ENCODE results near the gene TMEM191C.
"Not testable (repeated sequence)": the region's sequence is repeated elsewhere in the genome, so short reads cannot be mapped to it uniquely, and the experiment has no call there.

Gene TMEM191C

DNA sequence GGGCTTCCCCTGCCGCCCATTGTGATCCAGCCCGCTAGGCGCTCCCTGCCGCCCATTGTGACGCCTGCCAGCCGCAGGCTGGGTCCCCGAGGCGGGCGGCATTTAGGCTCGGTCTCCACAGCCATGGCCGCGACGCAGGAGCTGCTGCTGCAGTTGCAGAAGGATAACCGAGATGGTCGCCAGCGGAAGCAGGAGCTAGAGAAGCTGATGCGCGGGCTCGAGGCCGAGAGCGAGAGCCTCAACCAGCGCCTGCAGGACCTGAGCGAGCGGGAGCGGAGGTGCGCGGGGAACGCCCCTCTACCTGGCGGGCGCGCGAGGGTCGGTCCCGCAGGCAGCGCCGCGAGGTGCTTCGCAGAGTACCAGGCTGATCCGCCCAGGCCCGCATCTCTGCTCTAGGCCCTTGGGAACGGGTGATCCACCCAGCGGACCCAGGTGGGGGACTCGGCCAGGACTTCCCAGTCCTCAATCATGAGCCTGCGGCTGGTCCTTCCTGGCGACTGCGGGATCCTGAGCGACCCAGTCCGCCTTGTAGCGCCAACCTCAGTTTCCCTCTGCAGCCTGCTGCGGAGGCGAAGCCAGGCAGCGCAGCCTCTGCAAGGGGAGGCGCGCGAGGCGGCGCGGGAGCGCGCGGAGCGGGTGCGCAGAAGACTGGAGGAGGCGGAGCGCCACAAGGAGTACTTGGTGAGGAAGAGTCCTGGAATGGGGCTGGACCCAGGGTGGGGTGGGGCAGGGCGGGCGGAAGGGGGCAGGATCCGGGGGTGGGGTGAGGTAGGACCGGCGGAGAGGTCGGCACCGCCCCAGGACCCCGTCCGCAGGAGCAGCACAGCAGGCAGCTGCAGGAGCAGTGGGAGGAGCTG is at the start of gene TMEM191C:
Gene TMEM191C, plus strand, starts transcription at position 51 of the 857 bp plus-strand sequence. Its CDS starts 73 bp downstream, at position 124.
- DNase-seq, result not testable (repeated sequence)

DNA sequence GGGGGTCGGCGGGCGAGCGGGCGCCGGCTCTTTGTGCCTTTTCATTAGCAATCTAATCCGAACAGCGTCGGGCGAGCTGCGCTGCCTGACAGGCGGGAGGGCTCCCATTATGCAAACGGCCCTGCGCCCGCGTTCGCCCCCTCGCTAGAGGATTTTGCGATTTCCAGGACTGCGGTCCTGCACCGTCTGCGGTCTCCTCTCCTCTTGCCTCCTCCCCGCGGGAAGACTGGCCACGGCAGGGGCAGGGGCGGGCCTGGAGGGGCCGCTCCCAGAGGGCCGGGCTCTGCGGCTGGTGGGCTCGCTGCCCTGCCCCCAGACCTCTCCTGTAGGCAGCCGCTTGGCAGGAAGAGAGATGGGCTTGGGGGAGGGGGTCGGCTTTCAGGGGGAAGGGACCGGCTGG is 49.3 kb upstream of the TMEM191C start:
- not testable (repeated sequence) for DNase-seq

DNA sequence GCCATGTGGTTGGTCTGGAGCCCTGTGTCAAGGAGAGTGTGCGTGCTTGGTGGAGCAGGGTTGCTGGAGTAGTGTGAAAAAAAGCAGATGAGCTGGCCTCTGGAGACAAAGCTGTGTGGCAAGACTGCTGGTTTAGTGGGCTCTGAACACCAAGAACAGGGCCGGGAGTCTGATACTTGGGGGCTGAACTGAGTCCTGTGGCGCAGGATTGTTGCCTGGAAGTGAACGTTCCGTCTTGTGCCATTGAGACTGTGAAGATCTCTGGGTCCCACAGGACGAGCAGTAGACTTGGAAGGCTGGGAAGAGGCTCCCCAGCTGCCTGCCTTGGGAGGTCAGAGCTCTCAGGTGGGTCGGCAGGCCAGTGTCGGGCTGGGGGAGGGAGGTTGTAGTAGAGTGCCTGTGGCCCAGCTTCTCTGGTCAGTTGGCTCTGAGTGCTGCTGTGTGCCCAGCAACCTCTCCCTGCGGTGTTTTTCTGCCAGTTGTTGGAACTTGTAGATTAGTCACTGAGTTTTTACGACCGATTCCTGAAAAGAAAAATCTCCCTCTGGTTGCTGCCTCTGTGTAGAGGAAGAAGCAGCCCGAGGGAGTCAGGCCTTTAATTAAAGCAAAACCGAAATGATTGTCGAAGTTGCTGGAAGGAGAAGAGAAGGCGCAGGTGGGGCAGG is 48.1 kb upstream of the TMEM191C start:
- not testable (repeated sequence) for DNase-seq

DNA sequence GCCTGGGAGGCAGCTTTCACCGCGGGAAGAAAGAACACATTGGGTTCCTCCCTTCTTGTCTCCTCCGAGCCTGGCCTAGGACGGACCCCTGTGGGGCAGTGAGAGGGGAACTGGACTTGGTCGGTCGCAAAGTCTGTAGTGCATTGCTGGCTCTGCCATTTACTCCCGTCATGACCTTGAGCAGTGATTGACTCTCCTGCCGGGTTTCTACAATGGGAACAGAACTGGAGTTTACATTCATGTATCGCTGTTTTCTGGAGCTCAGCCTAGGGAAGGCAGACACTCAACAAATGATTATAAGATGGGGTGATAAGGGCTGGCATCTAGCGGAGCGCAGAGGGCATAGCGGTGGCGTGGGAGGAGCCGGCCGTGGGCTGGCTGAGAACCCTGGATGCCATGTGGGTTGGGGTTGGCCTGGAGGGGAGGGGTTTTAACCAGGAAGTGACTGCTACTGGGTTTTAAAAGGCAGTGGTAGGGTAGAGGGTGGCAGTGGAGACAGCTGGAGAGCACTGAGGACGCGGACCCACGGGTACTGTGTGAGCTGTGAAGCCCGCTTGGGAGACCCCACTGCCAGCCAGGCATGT is 46.9 kb upstream of the TMEM191C start:
- DNase-seq, result not testable (repeated sequence)

DNA sequence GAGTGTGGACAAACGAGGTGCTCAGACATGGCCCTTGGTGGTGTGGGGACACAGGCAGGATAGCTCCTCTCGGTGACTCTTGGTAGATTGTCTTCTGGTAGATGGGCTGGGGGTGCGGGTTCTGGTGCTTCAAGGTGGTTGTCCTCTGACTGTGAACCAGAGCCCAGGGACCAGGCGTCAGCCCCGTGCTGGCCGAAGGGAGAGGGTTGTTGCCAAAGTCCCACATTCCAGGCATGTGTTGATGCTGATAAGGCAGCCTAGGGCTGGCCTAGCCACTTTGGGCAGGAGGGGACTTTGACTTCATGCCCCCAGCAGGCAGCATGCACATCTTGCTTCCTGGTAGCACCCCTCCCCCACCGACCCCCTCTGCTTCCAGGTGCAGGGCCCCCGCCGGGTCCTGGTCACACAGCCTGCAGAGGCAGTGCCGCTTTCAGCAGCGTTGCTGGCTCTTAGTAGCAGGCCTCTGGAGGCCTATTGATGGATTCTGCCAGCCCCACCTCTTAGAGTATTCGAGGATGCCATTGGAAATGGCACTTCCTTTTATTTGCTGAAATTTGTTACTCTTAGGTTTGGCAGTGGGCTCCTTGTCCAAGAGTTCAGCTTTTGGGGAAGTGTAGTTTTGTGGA is 43.0 kb upstream of the TMEM191C start:
- not testable (repeated sequence) for DNase-seq

DNA sequence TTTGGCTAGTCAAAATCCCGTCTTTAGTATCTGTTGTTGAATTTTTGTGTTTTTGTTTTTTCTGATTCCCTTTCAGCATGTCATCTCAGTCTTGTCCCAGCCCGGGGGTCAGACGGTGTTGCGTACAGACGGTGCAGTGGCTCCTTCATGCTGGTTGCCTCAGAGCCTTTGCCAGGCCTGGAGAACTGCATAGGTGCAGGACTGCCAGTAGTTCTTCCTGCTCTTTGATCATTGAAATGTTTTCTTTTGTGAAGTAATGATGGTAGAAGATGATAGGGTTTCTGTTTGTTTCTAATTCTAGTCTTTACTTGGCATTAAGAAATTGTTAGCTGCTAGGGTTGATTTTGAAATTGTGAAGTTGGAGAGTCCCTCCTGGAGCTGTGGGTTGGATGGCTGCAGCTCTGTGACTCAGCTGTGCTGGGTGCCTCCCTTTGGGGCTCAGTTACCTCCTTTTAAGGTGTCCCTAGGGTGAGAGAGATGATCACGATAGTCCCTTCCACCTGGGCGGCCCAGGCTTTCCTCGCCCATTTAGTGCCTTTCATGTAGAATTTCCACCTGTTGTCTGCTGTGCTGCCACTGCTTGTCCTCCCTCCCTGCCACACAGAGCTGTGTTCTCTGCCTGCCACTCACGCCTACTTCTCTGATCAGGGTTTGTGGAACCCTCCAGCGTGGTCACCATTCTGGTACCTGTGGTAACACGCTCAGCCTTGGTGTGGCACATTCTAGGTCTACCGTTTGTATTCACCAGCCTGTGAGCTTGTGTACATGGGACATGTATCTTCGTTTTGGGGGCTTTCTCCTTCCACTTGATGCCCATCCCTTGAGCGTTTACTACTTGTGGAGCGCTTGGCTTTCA is 32.6 kb upstream of the TMEM191C start:
- not testable (repeated sequence) for DNase-seq

DNA sequence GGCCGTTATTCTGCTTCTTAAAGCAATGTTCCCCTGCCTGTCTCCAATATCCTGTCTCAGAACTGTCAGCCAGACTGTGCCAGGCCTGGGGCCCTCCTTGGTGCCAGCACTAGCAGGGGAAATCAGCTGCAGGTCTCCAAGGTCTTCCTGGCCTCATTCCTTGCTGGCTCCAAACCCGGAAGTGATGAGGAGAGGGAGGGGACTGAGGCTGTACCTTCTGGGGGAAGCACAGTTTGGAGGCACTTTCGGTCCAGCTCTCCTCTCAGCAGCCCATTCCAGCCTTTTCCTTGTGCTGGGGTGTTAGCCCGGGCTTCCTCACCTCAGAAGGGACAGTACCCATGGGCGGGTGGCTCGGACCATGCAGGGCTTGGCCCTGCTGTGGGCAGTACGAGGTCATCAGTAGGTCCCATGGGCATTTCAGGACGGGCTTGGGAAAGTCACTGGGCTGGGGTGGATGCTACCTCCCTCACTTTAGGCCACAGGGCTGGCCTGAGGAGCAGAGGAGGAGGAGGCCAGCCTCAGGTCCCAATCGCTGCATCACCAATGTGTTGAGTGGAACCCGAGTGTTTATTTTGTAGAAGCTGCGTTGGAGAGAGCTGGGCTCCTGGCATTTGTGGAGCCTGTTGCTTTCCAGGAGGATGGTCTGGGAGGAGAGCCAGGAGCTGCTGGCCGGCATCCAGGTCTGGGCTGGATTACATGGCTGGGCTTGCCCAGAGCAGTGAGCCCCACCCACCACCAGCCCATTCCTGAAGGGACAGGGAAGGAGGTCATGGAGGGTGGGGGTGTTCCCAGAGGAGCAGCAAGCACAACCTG is 31.0 kb upstream of the TMEM191C start:
- not testable (repeated sequence) for DNase-seq

DNA sequence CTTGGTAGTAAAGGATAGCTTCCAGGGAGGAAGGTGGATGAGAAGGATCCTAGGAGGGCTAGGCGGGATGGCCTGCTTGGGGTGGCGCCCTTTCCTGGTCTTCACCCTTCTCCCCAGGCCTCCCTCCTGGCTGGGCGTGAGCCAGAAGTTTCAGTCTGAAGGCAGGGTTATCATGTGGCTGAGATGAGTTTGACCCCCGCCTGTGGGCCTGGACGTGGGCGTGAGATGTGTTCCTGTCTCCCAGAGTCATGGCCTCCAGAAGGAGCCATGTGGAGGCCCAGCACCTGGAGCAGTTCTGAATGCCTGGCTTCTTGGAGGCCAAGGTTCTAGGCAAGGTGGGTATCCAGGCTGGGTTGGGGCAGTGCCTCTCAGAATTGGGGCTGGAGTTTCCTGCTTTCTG is 29.2 kb upstream of the TMEM191C start:
- DNase-seq, result not testable (repeated sequence)

DNA sequence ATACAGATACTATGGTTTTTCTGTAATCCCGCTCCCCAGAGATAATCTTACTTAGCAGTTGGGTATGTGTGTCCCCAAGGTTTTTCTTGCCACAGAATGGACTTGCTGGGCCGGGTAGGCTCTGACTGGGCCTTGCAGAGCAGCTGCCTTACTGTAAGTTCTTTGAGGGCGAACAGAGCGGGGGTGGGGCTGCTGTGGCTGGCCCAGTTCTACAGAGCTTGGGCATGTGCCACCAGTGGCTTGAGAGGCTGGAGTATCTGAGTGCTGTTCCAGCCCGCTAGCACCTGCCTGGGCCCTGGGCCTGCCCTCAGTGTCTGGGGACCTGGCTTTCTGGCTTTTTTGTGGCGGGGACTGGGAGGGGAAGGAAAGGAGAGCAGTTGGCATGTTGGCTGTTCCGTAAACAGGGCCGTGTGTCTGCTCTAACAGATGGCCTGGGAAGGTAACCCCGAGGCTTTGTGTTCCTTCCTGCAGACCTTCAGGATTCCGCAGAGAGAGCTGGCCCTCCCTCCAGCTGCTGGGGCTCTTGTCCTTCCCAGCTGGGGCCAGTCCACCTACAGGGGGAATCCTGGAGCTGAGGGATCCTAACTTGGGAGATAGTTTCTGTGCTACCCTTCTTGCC is 27.1 kb upstream of the TMEM191C start:
- not testable (repeated sequence) for DNase-seq

DNA sequence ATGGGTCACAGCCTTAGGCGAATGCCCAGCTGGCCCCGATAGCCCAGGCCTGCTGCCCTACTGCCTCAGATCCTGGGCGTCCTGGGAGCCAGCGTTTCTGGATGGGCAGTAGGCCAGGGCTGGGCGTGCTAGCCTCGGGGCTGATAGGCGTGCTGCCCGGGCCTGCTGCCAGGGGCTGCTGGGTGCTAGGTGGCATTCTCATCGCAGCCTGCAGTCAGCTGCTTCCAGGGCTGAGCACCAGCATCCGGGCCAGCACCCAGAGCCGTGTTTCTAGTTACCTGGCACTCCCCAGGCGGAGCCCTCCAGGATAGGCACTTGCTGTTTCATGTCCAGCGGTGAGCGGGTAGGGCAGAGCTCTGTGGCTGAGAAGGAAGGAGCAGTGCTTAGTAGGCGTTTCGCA is 26.5 kb upstream of the TMEM191C start:
- not testable (repeated sequence) for DNase-seq

DNA sequence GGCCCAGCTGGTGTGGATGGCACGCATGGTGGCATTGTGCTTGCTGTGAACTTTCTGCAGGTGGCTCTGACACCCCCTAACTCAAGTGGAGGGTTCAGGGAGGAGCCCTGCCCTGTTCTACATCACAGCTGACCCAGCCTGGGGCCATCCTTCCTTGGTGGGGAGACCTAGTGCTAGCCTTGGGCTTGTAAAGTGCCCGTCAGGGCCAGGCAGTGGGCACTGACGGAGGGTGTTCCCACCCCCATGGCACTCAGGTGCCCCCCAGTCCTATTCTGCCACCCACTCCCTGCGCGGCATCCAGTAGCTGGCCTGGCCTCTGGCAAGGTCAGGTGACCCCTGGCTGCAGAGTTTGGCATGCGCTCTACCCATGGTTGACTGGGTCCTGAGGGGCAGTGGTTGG is 26.0 kb upstream of the TMEM191C start:
- DNase-seq, result not testable (repeated sequence)

DNA sequence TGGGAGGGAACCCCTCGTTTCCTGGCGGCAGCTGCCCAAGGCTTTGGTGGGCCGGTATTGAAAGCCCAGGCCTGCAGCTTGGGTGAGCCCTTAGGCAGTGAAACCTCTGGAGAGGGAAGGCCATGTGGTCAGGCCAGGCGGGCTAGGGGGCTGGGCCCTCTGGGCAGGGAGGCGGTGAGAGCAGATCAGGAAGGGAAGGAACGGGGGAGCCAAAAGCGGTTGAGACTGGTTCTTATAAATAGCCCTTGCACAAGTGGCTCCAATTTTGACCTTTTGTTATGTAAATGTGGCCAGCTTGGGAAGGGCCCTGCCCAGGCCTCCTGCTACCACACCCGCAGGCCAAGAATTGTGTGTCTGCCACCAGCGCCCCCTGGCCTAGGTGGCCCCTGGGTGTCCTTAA is 25.1 kb upstream of the TMEM191C start:
- DNase-seq, result not testable (repeated sequence)

DNA sequence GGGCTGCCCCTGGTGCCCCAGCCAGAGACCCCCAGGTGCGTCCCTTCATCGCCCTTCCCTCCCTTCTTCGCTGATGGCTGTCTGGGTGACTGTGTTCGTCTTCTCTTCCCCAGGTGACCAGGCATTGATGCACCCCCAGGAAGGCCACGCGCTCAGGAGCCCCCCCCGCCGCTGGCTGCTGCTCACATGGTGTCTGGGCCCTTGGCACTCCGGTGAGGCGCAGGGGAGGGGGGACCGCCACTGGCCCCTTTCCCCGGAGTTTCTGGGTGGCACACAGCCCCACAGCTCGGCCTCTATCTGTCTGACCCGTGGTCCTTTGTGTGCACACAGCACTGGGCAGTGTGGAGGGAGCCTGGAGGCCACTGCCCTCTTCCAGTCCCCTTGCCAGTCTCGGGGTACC is 24.5 kb upstream of the TMEM191C start:
- not testable (repeated sequence) for DNase-seq

DNA sequence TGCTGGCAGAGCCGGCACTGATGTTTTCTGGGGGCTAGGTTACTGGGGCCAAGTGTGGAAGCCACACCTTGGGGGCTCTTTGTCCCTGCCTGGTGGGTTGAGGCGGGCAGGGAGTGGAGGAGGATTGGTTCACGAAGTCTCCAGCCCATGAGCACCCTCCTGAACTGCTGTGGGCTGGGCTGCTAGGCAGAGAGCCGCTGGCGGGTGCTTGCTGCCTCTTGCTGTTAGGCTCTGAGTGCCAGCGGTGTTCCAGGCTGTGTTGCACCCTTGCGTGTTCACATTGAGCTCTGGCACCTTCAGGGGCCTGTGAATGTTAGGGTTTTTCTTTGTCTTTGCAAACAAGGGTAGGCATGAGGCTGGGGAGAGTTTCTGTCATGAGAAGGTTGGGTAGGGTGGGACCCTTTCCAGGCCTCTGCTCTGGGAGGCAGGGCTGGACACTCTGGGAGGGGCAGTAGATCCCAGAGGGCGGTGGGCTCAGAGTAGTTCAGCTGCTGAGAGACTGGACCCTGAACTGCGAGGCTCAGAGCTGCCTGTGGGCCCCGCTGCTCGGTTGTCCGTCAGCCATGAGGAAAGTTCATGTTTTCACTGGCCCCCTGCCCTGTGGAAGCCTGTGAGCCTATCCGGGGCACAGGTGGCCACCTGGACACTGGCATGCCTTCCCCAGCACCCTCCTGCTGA is 24.0 kb upstream of the TMEM191C start:
- DNase-seq, result no peak

DNA sequence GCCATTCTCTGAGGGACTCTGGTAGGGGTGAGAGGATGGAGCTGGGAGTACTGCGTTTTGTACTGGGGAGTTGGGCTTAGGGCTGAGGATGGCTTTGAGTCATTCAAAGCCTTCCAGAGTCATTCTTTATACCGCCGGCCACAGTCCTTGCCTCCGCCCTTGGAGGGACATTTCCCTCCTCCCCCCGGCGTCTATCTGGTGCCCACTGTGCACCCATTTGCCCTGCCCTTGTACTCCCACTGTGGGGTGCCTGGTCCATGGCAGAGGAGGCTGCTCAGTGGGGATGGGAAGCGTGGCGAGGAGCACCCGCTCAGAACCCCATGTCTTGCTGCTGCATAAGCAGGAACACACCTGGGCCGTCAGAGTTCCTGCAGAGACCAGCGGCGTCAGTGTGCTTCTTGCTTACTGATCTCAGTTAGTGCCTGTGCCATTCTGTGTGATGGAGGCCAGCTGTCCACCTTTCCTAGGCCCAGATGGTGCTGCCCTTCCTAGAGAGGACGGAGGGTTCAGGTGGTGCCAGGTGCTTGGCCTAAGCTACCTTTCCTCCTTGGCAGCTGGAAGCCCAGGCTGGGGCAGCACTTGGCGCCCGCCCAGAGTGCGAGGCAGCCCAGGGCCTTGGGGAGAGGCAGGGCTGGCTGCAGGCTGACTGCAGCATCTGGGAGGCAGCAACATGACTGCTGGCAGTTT is 23.3 kb upstream of the TMEM191C start:
- no peak for DNase-seq

DNA sequence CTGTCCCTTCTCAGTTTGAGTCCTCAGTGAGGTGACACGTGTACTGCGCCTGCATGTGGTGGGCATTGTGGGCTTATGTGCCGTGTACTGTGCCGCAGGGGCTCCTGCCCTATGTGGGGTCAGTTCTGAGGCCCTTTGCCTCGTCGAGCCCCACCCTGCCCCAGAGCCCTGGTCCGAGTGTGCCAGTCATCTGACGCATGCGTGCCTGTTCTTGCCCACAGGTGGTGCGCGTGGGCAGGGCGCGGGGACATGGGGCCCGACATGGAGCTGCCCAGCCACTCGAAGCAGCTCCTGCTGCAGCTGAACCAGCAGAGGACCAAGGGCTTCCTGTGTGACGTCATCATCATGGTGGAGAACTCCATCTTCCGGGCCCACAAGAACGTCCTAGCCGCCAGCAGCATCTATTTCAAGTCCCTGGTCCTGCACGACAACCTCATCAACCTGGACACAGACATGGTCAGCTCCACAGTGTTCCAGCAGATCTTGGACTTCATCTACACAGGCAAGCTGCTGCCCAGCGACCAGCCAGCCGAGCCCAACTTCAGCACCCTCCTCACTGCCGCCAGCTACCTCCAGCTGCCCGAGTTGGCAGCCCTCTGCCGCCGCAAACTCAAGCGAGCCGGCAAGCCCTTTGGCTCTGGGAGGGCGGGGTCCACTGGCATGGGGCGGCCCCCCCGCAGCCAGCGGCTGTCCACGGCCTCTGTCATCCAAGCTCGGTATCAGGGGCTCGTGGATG is 22.3 kb upstream of the TMEM191C start:
- no peak for DNase-seq

DNA sequence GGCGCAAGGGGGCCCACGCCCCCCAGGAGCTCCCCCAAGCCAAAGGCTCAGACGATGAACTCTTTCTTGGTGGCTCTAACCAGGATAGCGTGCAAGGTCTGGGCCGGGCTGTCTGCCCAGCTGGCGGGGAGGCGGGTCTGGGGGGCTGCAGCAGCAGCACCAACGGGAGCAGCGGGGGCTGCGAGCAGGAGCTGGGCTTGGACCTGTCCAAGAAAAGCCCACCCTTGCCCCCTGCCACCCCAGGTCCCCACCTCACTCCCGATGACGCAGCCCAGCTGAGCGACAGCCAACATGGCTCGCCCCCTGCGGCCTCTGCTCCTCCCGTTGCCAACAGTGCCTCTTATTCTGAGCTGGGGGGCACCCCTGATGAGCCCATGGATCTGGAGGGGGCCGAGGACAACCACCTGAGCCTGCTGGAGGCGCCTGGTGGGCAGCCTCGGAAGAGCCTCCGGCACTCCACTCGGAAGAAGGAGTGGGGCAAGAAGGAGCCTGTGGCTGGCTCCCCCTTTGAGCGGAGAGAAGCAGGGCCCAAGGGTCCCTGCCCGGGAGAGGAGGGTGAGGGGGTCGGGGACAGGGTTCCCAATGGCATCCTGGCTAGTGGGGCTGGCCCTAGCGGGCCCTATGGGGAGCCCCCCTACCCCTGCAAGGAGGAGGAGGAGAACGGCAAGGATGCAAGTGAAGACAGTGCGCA is 21.6 kb upstream of the TMEM191C start:
- no peak for DNase-seq

DNA sequence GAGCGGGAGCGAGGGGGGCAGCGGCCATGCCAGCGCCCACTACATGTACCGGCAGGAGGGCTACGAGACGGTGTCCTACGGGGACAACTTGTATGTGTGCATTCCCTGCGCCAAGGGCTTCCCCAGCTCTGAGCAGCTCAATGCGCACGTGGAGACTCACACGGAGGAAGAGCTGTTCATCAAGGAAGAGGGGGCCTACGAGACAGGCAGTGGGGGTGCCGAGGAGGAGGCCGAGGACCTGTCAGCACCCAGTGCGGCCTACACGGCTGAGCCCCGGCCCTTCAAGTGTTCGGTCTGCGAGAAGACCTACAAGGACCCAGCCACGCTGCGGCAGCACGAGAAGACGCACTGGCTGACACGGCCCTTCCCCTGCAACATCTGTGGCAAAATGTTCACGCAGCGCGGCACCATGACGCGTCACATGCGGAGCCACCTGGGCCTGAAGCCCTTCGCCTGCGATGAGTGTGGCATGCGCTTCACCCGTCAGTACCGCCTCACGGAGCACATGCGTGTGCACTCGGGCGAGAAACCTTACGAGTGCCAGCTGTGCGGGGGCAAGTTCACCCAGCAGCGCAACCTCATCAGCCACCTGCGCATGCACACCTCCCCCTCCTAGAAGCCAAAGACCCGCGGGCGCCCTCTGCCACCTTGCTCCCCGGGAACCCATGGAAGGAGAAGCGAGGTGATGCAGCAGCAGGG is 20.9 kb upstream of the TMEM191C start:
- DNase-seq, result no peak
